GM12874 (cell line): ENCODE results near the gene OSBPL2.

Source experiments
- TF ChIP-seq, protein P1 (sequence below): IDR thresholded peaks from 2 replicates; pipeline ENCODE4 v1.5.1; 2011; ENCODE audit warnings: low read depth, mild to moderate bottlenecking, control low read depth, low read length, moderate library complexity; ENCODE audit not compliant: insufficient read depth

Gene OSBPL2

DNA sequence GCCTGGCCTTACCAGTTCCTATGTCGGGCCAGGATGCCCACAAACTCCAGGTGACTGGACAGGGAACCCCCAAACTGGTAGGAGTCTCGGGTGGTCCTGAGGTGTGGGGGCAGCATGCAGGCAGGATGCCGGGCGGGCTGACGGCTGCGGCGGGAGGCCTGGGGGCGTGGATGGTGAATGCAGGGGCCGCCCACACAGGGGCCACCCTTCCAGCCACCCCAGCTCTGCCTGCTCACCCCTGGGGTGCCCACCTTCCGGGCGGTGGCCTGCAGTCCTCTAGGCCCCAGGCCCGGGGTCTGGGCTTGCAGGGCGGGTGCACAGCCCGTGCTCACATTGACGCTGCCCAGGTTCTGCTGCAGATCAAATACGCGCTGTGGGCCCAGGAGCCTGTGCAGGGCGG, 72.8 kb downstream of the OSBPL2 start:
- TF ChIP-seq, protein P1, sequence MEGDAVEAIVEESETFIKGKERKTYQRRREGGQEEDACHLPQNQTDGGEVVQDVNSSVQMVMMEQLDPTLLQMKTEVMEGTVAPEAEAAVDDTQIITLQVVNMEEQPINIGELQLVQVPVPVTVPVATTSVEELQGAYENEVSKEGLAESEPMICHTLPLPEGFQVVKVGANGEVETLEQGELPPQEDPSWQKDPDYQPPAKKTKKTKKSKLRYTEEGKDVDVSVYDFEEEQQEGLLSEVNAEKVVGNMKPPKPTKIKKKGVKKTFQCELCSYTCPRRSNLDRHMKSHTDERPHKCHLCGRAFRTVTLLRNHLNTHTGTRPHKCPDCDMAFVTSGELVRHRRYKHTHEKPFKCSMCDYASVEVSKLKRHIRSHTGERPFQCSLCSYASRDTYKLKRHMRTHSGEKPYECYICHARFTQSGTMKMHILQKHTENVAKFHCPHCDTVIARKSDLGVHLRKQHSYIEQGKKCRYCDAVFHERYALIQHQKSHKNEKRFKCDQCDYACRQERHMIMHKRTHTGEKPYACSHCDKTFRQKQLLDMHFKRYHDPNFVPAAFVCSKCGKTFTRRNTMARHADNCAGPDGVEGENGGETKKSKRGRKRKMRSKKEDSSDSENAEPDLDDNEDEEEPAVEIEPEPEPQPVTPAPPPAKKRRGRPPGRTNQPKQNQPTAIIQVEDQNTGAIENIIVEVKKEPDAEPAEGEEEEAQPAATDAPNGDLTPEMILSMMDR: no peak

- TF ChIP-seq, protein P1: no peak
These were observed 73.7 kb downstream of the OSBPL2 start for GRCh38 chr20:62311832-62312661.

GRCh38 chr20:62312662-62312977, 74.3 kb downstream of the OSBPL2 start:
- TF ChIP-seq, protein P1: no peak

DNA sequence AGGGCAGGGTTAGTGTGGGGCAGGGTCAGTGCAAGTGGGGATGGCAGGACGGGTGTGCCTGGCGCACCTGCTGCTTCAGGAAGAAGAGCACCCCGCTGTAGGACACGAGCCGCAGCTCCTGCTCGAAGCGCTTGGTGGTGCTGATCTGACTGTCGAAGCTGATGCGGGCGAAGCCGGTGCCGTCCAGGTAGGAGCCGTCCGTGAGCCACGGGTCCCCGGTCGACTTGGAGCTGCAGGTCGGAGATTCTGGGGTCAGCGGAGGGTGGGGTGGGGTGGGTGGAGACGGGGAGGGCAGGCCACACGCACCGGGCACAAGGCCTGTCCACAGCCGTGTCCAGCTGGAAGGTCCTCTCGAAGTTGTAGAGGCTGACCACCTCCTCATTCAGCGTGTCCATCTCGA, 74.7 kb downstream of the OSBPL2 start:
- TF ChIP-seq, protein P1: no peak

DNA sequence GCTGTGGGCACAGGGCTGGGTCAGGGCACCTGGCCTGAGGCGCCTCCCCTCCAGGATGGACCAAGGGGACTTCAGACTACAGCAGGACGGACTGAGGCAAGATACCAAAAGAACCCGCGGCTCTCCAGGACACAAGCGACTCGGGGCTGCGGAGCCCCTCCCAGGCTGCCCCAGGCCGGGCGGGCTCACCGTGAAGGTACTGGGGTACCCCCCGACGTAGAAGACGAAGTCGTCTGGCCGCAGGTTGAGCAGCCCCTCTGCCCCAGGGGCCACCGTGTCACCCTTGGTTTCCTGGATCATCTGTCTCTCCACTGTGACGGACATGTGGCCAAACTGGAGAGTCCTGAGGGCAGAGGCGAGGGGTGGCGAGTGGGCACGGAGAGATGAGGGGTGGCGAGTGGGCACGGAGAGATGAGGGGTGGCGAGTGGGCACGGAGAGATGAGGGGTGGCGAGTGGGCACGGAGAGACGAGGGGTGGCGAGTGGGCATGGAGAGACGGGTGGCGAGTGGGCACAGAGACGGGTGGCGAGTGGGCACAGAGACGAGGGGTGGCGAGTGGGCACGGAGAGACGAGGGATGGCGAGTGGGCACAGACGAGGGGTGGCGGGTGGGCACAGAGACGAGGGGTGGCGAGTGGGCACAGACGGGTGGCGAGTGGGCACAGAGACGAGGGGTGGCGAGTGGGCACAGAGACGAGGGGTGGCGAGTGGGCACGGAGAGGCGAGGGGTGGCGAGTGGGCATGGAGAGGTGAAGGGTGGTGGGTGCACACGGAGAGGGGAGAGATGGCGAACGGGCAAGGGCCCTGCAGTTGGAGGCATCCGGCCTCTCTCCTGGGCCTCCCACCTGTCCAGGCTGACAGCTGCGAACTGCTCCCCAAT, 75.4 kb downstream of the OSBPL2 start:
- TF ChIP-seq, protein P1: no peak

- TF ChIP-seq, protein P1: no peak
These were observed 76.0 kb downstream of the OSBPL2 start for GRCh38 chr20:62314339-62314638.

- TF ChIP-seq, protein P1: no peak
These were observed 76.5 kb downstream of the OSBPL2 start for GRCh38 chr20:62314711-62315302.
